ENCODE results near the gene HEXIM1.

Gene HEXIM1

DNA sequence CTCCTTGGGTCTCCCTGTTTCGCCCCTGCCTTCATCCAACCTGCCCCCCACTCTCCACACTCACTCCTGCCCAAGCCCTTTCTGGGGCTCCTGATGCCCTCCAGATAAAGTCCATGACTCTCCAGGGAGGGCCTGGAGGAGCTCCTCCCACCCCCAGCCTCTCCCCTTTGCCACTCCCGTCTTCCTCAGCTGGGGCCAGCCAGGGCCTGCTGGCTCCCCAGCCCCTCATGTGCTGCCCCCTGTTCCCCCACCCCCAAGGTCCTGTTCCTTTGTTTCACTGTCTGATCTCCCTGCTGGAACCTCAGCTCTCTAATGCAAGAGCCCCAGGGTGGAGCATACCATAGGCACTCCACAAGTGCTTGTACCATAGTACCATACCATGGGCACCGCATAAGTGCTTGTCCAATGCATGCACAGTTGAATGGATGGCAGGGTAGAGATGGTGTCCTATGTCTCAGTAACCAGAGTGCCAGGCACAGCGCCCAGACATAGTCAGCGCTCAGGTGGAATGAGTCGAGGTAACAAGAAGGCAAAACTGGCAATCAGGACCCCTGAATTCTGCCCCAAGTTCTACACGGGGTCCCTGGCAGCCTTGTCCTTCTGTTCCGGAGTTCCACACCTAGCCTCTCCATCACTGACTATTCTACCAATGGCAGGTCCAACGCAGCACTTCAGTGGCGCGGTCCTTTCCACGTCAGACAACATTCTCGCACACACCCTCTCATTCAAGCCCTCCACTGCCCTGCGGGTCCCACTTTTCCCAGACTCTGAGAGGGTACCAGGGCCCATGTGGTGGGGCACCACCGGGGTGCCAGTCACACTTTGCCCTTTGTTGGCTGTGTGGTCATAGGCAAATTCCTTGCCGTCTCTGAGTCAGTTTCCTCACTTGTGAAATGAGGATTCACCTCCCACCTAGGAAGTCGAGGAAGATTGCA is 17.3 kb upstream of the HEXIM1 start:
- DNase-seq: no peak

DNA sequence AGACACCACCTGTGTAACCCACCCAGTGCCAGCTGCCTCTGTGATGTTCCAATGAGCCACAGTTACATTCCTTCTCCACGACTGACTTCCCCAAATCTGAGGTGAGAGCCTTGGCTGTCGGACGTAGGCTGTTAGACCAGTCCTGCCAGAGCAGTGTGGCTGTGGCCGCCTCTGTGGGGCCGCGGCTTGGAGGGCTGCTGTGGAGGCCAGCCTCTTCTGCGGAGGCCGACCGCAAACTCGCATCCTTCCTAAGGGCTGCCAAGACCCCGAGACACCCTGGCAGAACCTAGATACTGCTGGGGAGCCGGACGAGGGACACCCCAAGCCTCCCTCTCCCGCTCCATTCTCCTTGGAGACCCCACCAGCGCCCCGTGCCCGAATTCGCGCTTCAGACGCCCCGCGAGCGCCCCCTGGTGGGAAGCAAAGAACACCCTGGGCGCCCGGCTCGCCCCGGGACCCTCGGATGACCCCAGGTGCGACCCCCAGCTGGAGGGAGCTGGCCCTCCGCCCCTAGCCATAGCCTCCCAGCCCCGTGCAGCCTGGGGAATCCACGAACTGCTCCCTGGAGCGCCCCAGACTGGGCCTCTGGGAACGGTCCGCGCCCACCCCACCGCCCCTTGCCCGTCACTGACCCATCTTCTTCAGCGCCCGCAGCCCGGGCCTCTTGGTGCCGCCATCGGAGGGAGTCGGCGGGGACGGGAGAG is 16.5 kb upstream of the HEXIM1 start:
- DNase-seq: peak; percentile 48

DNA sequence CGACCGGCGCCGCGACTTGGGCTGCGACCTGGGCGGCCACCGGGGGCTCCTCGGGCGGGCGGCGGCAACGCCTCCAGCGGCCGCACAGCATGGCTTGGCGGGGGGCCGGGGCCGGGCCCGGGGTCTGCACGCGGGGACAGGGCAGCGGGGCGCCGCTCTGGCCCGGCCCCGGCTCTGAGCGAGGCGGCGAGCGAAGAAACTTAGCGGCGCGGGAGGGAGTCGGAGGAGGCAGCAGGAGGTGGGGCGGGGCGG is 16.0 kb upstream of the HEXIM1 start, which contains the start of gene PLCD3:
PLCD3 (minus strand) TSS at position 196 of the 252 bp plus-strand sequence; CDS start at position 91, 105 bp downstream.
- no peak for DNase-seq

DNA sequence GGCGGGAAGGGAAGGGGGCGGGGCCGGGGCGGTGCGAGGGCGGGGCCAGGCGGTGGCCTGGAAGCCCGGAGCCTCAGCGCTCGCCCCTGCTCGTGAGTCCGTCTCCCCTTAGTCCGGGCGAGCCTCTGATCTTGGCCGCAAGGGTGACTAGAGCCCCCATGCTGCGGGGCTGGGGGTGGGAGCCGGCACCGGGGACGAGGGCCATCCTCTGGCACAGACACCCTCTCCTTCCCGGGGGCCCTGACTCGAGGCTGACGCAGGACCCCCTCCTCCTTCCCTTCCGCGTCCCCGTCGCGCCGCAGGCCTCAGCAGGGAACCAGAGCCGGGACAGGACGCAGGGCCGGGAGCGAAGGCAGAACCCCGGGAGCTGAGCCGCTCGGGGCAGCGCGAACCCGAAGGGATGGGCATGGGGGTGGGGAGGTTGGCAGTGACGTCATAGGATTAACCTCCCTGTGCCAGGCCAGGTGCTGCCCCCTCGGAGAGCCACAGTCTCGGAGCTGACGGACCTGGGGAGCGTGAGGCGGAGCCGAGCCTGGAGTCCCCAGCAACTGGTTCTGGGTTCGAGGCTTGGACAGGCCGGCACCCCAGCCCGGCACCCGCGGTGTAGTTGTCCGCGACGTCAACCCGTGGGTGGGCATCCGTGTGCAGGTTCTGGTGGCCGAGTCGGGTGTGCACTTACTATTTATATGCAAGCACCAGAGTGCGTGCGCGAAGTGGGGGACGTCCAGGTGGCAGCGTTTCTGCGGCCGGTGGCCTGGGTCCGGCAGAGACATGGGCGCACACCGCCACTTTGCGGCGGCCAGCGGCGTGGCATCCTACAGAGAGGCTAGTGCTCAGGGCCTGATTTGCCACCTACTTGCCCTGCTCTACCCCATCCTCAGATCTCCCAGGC is 15.5 kb upstream of the HEXIM1 start:
- DNase-seq: peak; percentile 67

DNA sequence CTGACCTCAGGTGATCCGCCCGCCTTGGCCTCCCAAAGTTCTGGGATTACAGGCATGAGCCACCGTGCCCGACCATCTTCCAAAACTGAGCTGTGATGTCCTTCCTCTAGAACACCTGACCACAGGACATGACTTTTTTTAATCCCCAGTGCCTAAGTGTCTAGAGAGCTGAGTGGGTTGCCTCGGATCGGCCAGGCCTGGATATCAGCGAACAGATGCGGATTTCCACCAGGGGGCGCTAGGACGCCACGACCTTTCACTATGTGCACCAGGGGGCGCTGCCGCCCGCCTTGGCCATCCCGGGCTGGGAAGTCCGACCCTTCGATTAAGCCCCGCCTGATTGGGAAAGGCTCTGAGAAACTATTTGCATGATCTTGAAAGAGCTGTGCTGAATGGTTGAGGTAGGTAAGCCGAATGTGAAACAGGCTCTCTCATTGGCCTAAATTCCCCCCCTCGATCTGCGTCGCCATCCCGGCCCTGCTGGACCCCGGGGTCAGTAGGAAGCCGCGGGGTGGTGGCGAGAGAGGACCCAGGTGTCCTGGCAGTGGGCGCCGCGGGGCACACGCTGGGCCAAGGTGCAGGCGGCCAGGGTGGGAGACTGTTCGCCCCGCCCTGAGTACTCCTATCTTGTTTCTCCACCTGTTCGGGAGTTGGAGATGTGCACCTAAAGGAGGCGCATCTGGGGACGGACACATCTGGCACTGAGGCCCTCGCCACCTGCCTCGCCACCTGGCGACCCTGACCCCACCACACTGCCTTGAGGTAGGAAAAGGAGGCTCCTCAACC is 12.9 kb upstream of the HEXIM1 start, which contains the start of gene ACBD4:
ACBD4 (plus strand) TSS at position 496 of the 786 bp plus-strand sequence. CDS start 458 bp downstream, outside the sequence.
- DNase-seq: peak; percentile 98

DNA sequence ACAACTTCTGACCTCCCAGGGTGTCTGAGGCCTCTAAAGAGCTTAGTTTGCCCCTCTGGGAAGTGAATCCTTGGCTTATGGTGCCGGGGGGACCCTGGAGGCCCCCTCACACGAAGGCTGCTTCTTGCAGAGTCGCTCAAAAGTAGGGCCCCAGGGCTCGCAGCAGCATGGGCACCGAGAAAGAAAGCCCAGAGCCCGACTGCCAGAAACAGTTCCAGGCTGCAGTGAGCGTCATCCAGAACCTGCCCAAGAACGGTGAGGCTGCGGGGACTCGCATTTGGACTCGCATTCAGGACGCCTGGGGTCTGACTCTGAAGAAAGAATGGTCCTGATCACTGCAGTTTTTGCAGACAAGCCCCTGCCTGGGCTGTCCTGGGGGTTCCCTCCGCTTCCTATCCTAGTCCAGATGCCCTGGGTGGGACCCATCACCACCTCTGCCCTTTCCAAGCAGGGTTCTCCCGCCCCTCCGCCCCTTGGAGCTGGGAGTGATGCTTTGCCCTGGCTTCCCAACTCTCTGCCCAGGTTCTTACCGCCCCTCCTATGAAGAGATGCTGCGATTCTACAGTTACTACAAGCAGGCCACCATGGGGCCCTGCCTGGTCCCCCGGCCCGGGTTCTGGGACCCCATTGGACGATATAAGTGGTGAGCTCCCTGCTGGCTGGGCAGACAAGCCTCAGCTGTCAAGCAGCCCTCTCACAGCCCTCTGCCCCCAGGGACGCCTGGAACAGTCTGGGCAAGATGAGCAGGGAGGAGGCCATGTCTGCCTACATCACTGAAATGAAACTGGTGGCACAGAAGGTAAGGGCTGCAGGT is 12.1 kb upstream of the HEXIM1 start:
- DNase-seq: no peak

DNA sequence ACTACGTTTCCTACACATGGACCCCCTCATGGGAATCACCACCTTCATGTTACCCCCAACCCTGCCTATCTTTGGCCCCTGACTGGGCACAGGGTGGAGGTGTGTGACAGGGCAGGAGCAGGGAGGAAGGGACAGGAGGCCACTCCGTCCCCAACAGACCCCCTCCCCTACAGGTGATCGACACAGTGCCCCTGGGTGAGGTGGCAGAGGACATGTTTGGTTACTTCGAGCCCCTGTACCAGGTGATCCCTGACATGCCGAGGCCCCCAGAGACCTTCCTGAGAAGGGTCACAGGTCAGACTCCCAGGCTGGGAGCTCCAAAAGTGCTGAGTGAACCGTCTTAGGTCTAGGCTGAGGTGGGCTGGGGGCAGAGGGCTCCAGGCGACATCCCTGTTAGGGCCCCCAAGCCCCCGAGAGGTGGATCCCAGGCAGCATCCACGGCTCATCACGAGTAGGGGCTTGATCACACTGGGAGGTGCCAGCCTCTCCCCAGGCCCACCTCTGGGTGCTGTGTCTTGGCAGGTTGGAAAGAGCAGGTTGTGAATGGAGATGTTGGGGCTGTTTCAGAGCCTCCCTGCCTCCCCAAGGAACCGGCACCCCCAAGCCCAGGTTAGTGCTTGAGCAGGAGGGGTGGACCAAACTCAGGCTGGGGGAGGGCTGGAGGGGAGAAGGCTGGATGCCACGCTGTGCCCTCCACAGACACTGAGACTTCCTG is 11.3 kb upstream of the HEXIM1 start:
- DNase-seq: no peak

DNA sequence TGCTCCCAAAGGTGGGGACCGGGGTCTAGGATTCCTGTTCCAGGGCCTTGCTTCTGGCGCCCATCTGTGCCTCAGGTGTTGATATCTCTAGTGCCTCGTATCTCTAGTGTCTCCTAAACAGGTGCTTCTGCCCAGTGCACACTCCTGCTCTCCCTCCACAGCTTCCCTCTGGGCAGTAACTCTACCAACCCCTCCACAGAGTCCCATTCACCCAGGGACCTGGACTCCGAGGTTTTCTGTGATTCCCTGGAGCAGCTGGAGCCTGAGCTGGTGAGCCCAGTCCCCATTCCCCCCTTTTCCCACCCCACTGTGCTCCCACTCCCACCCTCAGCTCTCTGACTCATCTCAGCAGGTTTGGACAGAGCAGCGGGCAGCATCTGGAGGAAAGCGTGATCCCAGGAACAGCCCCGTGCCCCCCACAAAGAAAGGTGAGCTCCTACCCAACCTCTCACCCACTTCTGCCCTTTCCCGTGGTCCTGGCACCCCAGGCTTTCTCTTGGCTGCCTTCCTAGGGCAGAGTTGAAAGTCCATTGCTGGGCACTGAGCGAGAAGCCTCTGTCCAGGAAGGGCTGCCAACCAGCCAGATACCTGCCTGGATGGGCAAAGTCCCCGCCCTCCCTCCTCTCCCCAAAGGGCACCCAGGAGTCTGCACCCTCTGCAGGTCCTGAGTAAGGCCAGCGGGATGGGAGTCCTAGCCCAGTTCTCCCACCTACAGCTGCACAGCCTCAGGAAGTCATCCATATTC is 10.5 kb upstream of the HEXIM1 start:
- DNase-seq: no peak

DNA sequence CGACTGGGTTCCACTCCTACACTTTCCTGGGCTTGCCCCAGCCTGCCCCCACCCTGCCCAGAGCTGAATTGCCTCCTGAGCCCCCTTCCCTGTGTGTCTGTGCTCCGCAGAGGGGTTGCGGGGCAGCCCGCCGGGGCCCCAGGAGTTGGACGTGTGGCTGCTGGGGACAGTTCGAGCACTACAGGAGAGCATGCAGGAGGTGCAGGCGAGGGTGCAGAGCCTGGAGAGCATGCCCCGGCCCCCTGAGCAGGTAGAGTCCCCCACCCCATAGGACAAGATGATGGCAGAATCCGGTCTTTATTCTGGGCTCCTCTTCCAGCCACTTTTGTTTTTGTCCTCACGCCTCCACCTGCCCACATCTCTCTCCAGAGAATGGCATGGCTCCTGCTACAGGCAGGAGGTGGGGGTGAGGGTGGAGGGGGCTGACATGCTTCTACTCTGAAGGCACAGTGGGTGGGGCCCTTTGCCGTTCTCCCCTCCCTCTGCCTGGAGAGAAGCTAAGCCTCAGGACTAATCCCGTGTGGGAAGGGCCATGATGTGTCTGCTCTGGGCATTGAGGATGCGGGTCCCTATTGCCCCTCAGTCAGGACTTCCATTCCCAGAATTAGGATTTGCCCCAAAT is 9.3 kb upstream of the HEXIM1 start:
- DNase-seq: no peak

DNA sequence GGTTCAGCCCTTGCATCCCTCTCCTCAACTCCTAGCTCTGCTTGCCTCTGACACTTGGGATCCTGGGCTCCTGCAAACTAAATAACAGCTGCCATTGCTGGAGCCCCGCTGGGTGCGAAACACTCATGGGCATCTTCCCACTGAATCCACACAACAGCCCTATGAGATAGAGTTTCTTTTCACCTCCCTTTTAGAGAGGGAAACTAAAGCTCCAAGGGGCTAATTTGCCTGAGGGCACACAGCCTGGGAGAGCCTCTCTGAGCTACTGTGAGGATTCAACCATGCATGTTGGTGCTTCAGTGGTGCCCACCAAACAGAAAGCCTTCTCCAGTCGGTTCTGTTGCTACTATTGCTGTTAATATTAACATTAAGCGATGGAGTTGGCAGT is 8.7 kb upstream of the HEXIM1 start:
- no peak for DNase-seq

DNA sequence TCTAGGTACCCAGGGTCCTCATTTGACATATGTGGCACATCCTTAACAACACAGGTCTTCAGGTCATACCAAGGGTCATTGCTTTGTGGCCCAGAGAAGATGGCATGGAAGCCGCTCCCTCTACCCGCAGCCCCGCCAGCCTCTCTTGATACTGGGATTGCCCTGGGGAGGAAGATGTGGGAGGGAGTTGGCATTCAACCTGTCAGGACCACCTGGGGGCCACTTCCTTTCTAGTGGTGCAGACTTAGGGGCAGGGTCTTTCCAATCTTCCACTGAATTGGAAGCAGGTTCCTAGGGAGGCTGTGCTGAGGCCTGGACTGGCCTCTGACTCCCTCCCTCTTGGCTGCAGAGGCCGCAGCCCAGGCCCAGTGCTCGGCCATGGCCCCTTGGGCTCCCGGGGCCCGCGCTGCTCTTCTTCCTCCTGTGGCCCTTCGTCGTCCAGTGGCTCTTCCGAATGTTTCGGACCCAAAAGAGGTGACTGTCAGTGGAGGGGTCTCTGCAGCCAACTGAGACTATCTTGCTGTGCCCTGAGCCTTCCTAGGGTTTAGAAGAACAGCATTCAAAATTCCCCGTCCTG is 5.1 kb upstream of the HEXIM1 start:
- DNase-seq: no peak

DNA sequence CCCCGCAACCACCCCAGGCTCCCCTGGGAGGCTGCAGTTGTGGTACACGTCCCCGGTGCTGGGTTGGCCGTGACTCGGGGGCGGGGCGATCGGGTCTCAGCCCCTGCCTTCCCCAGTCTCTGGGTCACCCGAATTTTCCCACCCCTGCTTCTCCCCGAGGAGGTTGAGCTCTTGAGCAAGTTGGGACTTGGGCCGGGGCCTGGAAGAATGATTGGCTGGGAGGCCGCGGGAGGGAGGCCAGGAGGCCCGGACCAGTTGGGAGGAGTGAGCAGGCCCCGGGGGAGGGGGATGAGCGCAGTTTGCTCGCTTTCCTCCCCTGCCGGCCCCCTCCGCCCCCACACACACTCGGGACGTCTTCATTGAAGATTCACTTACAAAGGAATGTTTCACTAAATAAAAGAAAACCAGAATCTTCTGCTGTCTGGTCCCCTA is 4.5 kb upstream of the HEXIM1 start:
- DNase-seq: no peak

DNA sequence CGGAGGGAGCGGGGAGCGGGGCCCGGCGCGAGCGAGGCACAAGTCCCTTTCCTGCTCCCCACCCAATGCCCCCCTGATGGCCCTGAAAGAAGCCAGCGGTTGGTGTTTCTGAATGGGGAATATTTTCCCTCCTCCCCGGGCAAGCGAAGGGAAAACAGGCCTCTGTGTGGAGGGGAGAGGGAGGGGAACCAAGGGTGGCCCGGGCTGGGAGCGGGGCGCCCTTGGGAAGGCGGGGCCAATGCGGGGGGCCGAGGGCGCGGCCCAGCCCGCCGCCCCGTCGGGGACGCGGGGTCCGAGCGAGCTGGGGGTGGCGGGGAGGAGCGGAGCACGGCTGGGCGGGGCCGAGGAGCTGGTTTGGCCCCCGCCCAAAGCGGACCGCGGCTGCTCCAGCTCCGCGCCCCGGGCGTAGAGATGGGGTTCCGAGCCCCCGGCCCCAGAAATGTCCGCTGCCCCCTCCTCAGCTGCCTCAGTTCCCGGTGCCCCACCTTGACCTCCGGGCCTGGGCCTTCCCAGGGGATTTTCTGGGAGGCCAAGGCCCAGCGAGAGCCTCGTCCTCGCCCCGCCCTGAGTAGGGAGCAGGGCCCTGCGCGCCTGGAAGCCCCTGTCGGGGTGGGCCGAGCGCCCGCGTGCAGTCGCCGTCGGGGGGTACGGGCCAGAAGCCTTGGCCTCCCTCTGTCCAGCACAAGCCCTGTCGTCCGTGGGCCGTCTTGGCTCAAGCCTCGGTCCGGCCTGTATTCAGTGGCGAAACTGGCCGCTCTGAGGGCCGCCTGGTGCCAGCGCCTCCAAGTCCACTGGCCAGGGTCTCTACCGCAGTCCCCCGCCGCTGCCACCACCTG is 3.9 kb upstream of the HEXIM1 start:
- no peak for DNase-seq

DNA sequence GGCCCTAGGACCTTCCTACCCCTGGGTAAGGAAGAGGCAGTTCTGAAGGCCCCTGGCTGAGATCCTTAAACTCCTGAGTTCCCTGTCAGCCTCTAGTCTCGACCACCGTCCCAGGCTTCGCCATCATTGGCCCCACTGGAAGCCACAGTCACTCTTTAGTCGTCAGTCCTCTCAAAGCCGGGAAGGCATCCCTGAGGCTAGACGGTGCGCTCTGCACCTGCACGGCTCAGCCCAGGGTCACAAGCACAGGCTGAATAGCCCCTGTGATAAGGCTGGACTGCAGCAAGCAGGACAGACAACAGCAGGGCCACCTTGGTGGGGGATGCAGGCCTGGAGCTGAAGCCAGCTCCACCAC is 3.3 kb upstream of the HEXIM1 start:
- no peak for DNase-seq

DNA sequence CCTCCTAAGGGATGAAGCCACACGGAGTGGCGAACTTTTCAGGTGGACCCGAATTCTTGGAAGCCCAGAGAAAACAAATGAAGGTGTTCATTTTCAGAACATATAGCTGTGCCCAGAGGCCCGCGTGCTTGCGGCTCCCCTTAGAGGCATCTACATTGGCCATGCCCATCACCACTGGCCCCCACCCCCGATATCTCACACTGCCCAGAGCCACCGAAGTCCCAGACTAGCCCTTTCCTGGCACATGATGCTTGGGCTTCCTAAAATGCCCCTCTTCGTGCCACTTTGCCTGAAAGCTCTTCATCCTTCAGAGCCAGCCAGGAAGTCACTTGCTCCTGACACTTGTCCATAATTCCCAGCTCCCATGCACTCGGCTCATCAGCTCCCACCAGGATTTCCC is 2.1 kb upstream of the HEXIM1 start:
- no peak for DNase-seq

DNA sequence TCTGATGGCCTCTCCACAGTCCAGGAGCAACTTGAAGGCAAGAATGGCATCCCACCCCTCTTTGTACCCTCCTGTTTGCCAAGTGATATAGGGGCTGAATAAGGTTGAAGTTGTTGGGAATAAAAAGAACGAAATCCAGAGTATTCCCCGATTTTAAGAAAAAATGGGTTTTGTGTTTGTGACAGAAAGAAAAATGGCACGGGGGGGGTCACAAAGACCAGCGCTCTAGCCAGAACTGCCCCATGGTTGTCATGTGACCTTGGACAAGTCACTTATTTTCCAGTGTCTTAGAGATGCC is 1.7 kb upstream of the HEXIM1 start:
- no peak for DNase-seq

DNA sequence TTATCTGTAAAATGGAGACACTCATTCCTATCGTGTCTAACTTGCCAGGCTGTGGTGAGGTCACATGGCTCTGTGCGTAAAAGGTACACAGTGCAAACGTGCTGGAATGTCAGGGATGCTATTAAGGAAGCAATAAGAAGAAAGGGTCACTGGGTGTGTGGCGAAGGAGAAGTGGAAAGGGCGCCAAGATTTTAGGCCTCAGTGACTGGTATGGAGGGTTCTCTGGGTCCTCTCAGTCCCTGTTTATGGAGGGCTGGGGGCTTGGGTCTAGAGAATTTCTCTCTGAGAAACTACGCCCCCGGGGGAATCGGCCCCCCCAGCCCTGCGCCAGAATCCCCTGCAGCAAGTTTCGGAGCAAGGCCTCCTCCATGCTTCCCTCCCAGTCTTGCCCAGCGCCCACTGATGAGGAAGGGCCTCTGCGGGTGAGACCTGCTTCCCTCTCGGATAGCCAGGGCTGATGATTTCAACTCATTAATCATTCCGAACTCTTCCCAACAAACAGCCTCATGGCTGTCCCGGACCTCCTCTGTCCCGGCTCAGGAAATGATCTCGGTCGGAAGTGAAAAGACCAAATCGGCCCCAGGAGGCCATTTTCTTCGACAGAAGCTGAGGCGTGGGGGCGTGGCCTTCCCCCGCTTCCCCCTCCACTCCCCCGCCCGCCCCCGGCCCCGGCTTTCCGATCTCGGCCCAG is 1.2 kb upstream of the HEXIM1 start:
- peak; percentile 65 for DNase-seq
